ENCODE data around the gene MACROH2A2. TPM values are rescaled to one million over a fixed set of nuclear protein-coding genes. Genes with fewer than 3 reads are reported as not detected.
A peak's percentile ranks its signal among the peaks of the same experiment; 100 is the strongest.

MACROH2A2 gene
- total RNA-seq, 2 experiments from 2014 or later: 2.2 TPM

GRCh38 chr10:70160798-70161197 is 108.2 kb downstream of the MACROH2A2 start:
- Mint-ChIP-seq H3K4me1 (ENCODE audit: low read depth) (peaks cover 66% of the 10 kb centered on the region), H3K9me3 (no peaks in the 10 kb centered on the region), H3K27me3 (no peaks in the 10 kb centered on the region), H3K4me3 (no peak overlapping the region), H3K27ac (peak overlapping the region; percentile 80), H3K36me3 (ENCODE audit: low read depth) (peaks cover 90% of the 10 kb centered on the region)
- intact Hi-C loops (cut with DNase I, micrococcal nuclease): no loop called here
- Histone ChIP-seq H3K36me3 (ENCODE audit: insufficient read depth, low read length) (peaks cover 76% of the 10 kb centered on the region), H3K27ac (ENCODE audit: low read depth in 1 of 2, low read length in 2 of 2) (no peak overlapping the region), H3K27me3 (ENCODE audit: control insufficient read depth in 1 of 2, insufficient read depth in 2 of 2, low read length in 2 of 2) (no peaks in the 10 kb centered on the region), H3K4me3 (ENCODE audit: low read length) (no peak overlapping the region), H3K9me3 (ENCODE audit: control insufficient read depth in 1 of 2, insufficient read depth in 1 of 2, low read length in 2 of 2) (no peaks in the 10 kb centered on the region), H3K4me1 (ENCODE audit: insufficient read depth, low read length) (peaks cover 31% of the 10 kb centered on the region)
- POLR2A ChIA-PET: interaction anchor here (2.1 kb wide), 1 partner anchor 14 kb away, joined by 13 read pairs; the partner anchor contains the start of gene TYSND1
- ATAC-seq (ENCODE audit: poor library complexity) (no peak), DNase-seq (no peak)
- no peak for TF ChIP-seq CTCF (IDR thresholded peaks at IDR 0.05)
- CTCF ChIA-PET: interaction anchor here (0.7 to 2.1 kb wide), 2 partner anchors 10 to 14 kb away, joined by 3 to 20 read pairs; partner anchors contain the start of genes SAR1A and TYSND1

Other genes with a start within 250 kb of the MACROH2A2 start
- 1 to 10 TPM; 2.3 to 2.5 TPM for gene AIFM2, start 80.0 kb downstream of the MACROH2A2 start, total RNA-seq
- 10 to 100 TPM; 12.6 to 13.0 TPM for gene TYSND1, start 93.9 kb downstream of the MACROH2A2 start, total RNA-seq
- 100 to 1,000 TPM; 155 to 157 TPM for gene SAR1A, start 117.7 kb downstream of the MACROH2A2 start, total RNA-seq
- 10 to 100 TPM; 69.0 to 69.3 TPM for gene PPA1, start 180.6 kb downstream of the MACROH2A2 start, total RNA-seq
- under 1 TPM in 1 of 2 experiments, not detected in 1; 0.03 TPM for gene NPFFR1, start 231.2 kb downstream of the MACROH2A2 start, total RNA-seq